Mesenteric fat pad (tissue), 1 donor: ENCODE measurements around the gene ULK1. TPM values are rescaled to one million over a fixed set of nuclear protein-coding genes. Genes with fewer than 3 reads are reported as not detected.
"Not testable (repeated sequence)": the region's sequence is repeated elsewhere in the genome, so short reads cannot be mapped to it uniquely, and the experiment has no call there.

Experiments used
- DNase-seq: peaks from one replicate; pipeline ENCODE4 v3.0.0-alpha.2; 2020; ENCODE audit warnings: low spot score
- total RNA-seq: library from RNA; stranded (reverse); fragmentation: NEBNext Ultra II Directional; extraction: Animal tissue kit (Norgen Biotek cat#: 25700); gene quantifications from one replicate; pipeline ENCODE4 v1.2.1, GENCODE V29; 2021
- donor health status: DM: yes; HTN: yes; CAD: no.

Gene ULK1
- total RNA-seq, 1 donor from 2014 or later, result 19.4 TPM

GRCh38 chr12:131941116-131941986 is 46.9 kb downstream of the ULK1 start:
- no peak for DNase-seq

- no peak for DNase-seq
These were observed 47.5 kb downstream of the ULK1 start for GRCh38 chr12:131941987-131942341.

- DNase-seq, result no peak
These were observed 48.2 kb downstream of the ULK1 start for GRCh38 chr12:131942671-131943070.

GRCh38 chr12:131943389-131943788 is 49.0 kb downstream of the ULK1 start:
- peak; percentile 82 for DNase-seq

GRCh38 chr12:131943876-131944275 is 49.5 kb downstream of the ULK1 start:
- peak; percentile 65 for DNase-seq

GRCh38 chr12:131944601-131945251 is 50.3 kb downstream of the ULK1 start:
- peak; percentile 87 for DNase-seq

- peak; percentile 26 for DNase-seq
These were observed 52.3 kb downstream of the ULK1 start for GRCh38 chr12:131946757-131947156.

GRCh38 chr12:131947482-131948027 is 53.1 kb downstream of the ULK1 start:
- peak; percentile 65 for DNase-seq

- DNase-seq, result peak; percentile 28
These were observed 53.8 kb downstream of the ULK1 start for GRCh38 chr12:131948166-131948712.

- not testable (repeated sequence) for DNase-seq
These were observed 54.5 kb downstream of the ULK1 start for GRCh38 chr12:131948713-131949430.

GRCh38 chr12:131949431-131950181 is 55.2 kb downstream of the ULK1 start, which contains the start of gene EP400:
Gene EP400, plus strand, starts transcription at chr12:131949942. Its CDS starts 10,678 bp downstream, at chr12:131960620.
- peak; percentile 99 for DNase-seq

GRCh38 chr12:131950182-131950913 is 55.9 kb downstream of the ULK1 start:
- peak; percentile 90 for DNase-seq

- DNase-seq, result peak; percentile 64
These were observed 59.4 kb downstream of the ULK1 start for GRCh38 chr12:131953810-131954209.

GRCh38 chr12:131954460-131954859 is 60.0 kb downstream of the ULK1 start:
- peak; percentile 35 for DNase-seq

GRCh38 chr12:131959116-131959515 is 64.7 kb downstream of the ULK1 start:
- peak; percentile 73 for DNase-seq

- peak; percentile 84 for DNase-seq
These were observed 65.5 kb downstream of the ULK1 start for GRCh38 chr12:131959641-131960589.

- peak; percentile 73 for DNase-seq
These were observed 66.3 kb downstream of the ULK1 start for GRCh38 chr12:131960590-131961325.

GRCh38 chr12:131961328-131961727 is 66.9 kb downstream of the ULK1 start:
- DNase-seq, result not testable (repeated sequence)
